ENCODE data around the gene TMEM229A. TPM values are rescaled to one million over a fixed set of nuclear protein-coding genes. Genes with fewer than 3 reads are reported as not detected.

Gene TMEM229A
- total and polyA plus RNA-seq, 9 of the 15 experiments (the other 6 are each of a cell fraction or from before 2014, with no cell fraction given) = not detected

DNA sequence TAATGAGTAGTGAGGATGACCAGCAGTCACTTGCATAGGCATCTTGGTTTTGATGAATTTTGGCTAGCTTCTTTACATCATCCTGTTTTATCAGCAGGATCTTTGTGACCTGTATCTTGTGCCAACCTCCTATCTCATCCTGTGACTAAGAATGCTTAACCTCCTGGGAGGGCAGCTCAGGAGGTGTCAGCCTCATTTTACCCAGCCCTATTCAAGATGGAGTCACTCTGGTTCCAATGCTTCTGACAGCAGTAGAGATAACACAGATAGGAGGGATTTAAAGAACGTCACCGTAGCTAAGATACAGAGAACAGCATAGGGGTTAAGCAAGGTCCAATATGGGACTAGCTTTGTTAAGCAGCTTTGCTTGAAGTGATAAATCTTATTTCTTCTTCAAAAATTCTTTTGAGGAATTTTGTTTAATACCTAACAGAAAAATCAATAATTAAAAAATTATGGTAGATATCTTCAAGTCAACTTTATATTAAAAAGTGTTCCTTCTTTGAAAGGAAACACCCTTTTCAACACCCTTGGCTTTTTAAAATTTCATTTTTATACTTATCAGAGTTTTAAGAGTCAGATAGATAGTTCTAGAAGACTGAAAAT lies 39.9 kb downstream of the TMEM229A start (continued):
- TF ChIP-seq, protein P1, sequence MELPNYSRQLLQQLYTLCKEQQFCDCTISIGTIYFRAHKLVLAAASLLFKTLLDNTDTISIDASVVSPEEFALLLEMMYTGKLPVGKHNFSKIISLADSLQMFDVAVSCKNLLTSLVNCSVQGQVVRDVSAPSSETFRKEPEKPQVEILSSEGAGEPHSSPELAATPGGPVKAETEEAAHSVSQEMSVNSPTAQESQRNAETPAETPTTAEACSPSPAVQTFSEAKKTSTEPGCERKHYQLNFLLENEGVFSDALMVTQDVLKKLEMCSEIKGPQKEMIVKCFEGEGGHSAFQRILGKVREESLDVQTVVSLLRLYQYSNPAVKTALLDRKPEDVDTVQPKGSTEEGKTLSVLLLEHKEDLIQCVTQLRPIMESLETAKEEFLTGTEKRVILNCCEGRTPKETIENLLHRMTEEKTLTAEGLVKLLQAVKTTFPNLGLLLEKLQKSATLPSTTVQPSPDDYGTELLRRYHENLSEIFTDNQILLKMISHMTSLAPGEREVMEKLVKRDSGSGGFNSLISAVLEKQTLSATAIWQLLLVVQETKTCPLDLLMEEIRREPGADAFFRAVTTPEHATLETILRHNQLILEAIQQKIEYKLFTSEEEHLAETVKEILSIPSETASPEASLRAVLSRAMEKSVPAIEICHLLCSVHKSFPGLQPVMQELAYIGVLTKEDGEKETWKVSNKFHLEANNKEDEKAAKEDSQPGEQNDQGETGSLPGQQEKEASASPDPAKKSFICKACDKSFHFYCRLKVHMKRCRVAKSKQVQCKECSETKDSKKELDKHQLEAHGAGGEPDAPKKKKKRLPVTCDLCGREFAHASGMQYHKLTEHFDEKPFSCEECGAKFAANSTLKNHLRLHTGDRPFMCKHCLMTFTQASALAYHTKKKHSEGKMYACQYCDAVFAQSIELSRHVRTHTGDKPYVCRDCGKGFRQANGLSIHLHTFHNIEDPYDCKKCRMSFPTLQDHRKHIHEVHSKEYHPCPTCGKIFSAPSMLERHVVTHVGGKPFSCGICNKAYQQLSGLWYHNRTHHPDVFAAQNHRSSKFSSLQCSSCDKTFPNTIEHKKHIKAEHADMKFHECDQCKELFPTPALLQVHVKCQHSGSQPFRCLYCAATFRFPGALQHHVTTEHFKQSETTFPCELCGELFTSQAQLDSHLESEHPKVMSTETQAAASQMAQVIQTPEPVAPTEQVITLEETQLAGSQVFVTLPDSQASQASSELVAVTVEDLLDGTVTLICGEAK (IDR thresholded peaks at IDR 0.05) = no peak
- TF ChIP-seq, protein P1 (CRISPR knock-in tag; IDR thresholded peaks at IDR 0.05) = no peak
- TF ChIP-seq, protein P2, sequence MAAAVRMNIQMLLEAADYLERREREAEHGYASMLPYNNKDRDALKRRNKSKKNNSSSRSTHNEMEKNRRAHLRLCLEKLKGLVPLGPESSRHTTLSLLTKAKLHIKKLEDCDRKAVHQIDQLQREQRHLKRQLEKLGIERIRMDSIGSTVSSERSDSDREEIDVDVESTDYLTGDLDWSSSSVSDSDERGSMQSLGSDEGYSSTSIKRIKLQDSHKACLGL (CRISPR knock-in tag; IDR thresholded peaks at IDR 0.05; ENCODE audit: borderline replicate concordance, poor library complexity, severe bottlenecking) = no peak
- TF ChIP-seq PML (IDR thresholded peaks at IDR 0.05; ENCODE audit: low read length) (no peak), PHB (CRISPR knock-in tag; IDR thresholded peaks at IDR 0.05) (no peak), ZFPM2 (CRISPR knock-in tag; IDR thresholded peaks at IDR 0.05) (peak; percentile 74; the same call in 1 of the 2 replicates), HDAC3 (IDR thresholded peaks at IDR 0.05; ENCODE audit: borderline replicate concordance, partially characterized antibody) (no peak), TAL1 (IDR thresholded peaks at IDR 0.05) (no peak), HNRNPK (IDR thresholded peaks at IDR 0.05; ENCODE audit: low read depth, low read length, poor library complexity, severe bottlenecking) (no peak), JUND (IDR thresholded peaks at IDR 0.05; ENCODE audit: borderline replicate concordance, low read depth, low read length) (no peak), JUND (tag; IDR thresholded peaks at IDR 0.05; ENCODE audit: borderline replicate concordance, low read depth, low read length) (no peak), ESRRA (IDR thresholded peaks at IDR 0.05; ENCODE audit: borderline replicate concordance, low read depth) (no peak), KAT7 (CRISPR knock-in tag; IDR thresholded peaks at IDR 0.05; ENCODE audit: borderline replicate concordance) (no peak)
- TF ChIP-seq, protein P3, sequence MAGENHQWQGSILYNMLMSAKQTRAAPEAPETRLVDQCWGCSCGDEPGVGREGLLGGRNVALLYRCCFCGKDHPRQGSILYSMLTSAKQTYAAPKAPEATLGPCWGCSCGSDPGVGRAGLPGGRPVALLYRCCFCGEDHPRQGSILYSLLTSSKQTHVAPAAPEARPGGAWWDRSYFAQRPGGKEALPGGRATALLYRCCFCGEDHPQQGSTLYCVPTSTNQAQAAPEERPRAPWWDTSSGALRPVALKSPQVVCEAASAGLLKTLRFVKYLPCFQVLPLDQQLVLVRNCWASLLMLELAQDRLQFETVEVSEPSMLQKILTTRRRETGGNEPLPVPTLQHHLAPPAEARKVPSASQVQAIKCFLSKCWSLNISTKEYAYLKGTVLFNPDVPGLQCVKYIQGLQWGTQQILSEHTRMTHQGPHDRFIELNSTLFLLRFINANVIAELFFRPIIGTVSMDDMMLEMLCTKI (IDR thresholded peaks at IDR 0.05; ENCODE audit: partially characterized antibody) = no peak
- TF ChIP-seq, protein P4, sequence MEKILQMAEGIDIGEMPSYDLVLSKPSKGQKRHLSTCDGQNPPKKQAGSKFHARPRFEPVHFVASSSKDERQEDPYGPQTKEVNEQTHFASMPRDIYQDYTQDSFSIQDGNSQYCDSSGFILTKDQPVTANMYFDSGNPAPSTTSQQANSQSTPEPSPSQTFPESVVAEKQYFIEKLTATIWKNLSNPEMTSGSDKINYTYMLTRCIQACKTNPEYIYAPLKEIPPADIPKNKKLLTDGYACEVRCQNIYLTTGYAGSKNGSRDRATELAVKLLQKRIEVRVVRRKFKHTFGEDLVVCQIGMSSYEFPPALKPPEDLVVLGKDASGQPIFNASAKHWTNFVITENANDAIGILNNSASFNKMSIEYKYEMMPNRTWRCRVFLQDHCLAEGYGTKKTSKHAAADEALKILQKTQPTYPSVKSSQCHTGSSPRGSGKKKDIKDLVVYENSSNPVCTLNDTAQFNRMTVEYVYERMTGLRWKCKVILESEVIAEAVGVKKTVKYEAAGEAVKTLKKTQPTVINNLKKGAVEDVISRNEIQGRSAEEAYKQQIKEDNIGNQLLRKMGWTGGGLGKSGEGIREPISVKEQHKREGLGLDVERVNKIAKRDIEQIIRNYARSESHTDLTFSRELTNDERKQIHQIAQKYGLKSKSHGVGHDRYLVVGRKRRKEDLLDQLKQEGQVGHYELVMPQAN (IDR thresholded peaks at IDR 0.05; ENCODE audit: borderline replicate concordance) = no peak
